Effector CD8-positive, alpha-beta T cell (primary cell): ENCODE data around the gene TFB1M.
"Not testable (repeated sequence)": the region's sequence is repeated elsewhere in the genome, so short reads cannot be mapped to it uniquely, and the experiment has no call there.

Source experiments
- DNase-seq: peaks from one replicate; lab custom pipeline; 2025; lab: John Stamatoyannopoulos, UW
- total RNA-seq, 4 experiments: gene quantifications; one replicate each; lab custom pipeline; 2026; lab: John Stamatoyannopoulos, UW

TFB1M gene
- total RNA-seq, result 11.6 to 15.9 (median 12.0) reads per million in 4 experiments

- DNase-seq, result peak; percentile 96
Measured at GRCh38 chr6:155314092-155314772, at the start of gene TFB1M. TFB1M (minus strand) TSS chr6:155314484; CDS start chr6:155314428, 56 bp downstream.

DNA sequence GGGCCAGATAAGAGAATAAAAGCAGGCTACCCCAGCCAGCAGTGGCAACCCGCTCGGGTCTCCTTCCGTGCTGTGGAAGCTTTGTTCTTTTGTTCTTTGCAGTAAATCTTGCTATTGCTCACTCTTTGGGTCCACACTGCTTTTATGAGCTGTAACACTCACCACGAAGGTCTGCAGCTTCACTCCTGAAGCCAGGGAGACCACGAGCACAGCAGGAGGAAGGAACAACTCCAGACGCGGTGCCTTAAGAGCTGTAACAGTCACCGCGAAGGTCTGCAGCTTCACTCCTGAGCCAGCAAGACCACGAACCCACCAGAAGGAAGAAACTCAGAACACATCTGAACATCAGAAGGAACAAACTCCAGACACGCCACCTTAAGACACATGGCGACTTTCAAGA, 49.7 kb upstream of the TFB1M start:
- not testable (repeated sequence) for DNase-seq

GRCh38 chr6:155362968-155363632, 48.8 kb upstream of the TFB1M start:
- not testable (repeated sequence) for DNase-seq

DNA sequence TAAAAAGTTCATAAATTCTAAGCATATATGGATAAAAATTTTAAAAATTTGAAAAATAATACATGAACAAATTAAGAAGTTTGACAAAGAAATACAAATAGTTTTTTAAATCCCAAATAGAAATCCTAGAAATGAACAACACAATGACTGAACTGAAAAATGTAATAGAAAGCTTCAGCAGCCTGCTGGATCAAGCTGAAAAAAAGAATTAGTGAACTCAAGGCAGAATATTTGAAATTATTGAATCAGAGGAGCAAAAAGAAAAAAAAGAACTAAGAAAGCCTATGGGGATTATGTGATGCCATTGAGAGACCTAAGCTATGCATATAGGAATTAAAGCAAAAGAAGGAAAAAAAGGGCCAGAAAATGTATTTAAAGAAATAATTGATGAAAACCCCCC, 39.9 kb upstream of the TFB1M start:
- DNase-seq, result no peak

DNA sequence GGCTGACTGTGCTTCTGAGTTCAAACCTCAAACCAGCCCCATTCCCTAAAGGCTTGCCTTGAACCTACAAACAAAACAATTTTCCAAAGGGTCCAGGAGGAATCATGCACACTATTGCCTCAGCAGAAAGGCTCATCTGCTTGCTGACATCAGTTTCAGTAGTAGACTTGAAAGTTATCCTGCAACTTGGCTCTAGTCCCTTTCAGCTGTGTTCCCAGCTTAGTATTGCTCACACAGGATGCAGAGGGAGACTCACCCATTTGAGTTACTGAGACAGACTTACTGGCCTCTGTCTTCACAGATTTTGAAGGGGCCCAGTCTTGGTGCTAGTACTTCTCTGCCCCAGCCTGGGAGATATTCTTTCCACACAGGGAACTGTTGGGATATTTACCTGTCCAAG, 38.5 kb upstream of the TFB1M start:
- no peak for DNase-seq

DNA sequence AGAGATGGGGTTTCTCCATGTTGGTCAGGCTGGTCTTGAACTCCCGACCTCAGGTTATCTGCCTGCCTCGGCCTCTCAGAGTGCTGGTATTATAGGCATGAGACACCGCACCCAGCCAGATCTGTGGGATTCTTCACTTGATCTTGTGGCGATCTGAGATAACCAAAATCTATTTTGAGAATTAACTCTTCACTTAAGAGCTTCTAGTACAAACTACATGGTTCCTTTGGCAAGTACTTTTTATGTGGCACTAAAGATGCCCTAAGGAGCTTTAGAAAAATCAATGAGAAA, 37.8 kb upstream of the TFB1M start:
- DNase-seq, result no peak

GRCh38 chr6:155351273-155352129, 37.2 kb upstream of the TFB1M start:
- DNase-seq, result no peak

DNA sequence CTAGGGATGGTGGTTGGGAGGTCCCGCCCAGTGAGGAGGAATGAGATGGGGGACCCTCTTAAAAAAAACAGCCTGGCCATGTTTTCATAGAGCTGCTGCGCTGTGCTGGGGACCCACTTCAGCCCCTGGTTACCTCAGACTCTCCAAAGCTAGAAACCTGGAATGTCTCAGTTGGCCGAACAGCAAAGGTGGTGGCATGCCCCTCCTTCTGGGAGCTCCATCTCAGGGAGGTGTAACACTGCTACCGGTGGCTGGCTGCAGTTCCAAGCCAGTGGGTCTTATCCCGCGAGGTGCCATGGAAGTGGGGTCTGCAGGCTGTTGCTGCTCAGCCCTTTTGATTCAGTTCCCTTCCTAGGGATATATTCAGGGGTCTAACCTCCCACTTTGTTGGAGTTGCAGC, 35.7 kb upstream of the TFB1M start:
- DNase-seq, result no peak

GRCh38 chr6:155349129-155349528, 34.8 kb upstream of the TFB1M start:
- DNase-seq, result no peak

DNA sequence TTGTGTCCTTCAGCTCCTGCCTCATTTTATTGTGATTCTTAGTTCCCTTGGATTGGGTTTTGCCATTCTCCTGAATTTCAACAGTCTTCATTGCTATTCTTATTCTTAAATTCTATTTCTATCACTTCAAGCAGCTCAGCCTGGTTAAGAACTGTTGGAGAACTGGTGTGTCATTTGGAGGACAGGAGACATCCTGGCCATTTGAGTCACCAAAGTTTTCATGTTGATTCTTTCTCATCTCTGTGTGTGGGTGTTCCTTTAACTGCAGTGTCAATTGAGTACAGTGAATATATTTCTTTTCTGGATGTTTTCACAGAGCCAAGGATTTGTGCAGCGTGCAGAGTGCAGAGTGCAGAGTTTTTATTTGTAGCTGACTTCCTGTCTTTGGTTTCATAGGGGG, 33.5 kb upstream of the TFB1M start:
- DNase-seq, result no peak

DNA sequence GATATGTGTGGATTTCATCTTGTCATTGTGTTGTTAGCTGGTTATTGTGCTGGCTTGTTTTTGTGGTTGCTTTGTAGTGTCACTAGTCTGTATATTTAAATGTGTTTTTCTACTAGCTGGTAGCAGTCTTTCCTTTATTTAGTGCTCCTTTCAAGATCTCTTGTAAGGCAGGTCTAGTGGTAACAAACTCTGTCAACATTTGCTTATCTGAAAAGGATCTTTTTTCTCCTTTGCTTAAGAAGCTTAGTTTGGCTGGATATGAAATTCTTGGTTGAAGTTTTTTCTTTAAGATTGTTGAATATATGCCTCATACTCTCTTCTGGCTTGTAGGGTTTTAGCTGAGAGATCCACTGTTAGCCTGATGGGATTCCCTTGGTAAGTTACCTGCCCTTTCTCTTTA, 32.7 kb upstream of the TFB1M start:
- no peak for DNase-seq

- DNase-seq, result no peak
Measured at GRCh38 chr6:155344341-155345006, 30.2 kb upstream of the TFB1M start.

DNA sequence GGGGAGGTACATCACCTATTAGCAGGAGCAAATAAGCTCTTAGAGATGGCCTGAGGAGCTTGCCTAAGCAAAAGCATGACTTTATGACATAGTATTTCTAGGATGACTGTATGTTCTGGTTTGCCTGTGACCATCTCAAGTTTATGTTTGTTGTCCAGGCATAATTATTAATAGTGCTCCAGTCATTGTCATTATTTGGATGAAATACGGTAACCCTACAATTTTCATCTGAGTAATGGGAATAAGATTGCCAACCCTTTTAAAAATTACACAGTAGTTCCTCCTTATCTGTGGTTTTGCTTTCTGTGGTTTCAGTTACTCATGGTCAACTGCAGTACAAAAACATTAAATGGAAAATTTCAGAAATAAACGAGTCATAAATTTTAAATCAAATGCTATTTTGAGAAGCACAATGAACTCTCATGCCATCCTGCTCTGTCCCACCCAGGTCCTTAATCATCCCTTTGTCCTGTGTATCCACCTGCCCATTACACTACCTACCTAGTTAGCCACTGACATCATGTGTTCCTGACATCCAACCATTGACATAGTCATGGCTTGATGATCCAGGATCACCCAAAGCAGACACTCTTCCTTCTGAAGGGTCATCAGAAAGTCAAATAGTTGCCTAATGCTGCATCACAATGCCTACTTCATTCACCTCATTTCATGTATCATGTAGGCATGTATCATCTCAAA, 27.0 kb upstream of the TFB1M start:
- no peak for DNase-seq

- no peak for DNase-seq
Measured at GRCh38 chr6:155340464-155341129, 26.3 kb upstream of the TFB1M start.

GRCh38 chr6:155339929-155340328, 25.6 kb upstream of the TFB1M start:
- not testable (repeated sequence) for DNase-seq

DNA sequence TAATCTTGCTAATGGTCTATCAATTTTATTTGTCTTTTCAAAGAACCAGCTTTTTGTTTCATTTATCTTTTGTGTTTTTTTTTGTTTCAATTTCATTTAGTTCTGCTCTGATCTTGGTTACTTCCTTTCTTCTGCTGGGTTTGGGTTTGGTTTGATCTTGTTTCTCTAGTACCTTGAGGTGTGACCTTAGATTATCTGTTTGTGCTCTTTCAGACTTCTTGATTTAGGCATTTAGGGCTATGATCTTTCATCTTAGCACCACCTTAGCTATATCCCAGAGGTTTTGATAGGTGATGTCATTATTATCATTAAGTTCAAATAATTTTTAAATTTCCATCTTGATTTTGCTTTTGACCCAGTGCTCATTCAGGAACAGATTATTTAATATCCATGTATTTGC, 24.0 kb upstream of the TFB1M start:
- DNase-seq, result not testable (repeated sequence)

GRCh38 chr6:155335265-155335664, 21.0 kb upstream of the TFB1M start:
- DNase-seq, result no peak

DNA sequence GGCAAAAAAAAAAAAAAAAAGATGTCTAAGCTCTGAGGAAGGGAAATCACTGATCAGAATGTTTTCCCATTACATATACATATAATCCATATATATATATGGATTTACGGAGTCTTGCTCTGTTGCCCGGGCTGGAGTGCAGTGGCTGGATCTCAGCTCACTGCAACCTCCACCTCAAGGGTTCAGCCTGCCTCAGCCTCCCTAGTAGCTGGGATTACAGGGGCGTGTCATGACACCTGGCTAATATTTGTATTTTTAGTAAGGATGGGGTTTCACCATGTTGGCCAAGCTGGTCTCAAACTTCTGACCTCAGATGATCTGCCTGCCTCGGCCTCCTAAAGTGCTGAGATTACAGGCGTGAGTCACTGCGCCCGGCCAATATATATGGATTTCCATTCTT, 19.8 kb upstream of the TFB1M start:
- DNase-seq, result not testable (repeated sequence)

DNA sequence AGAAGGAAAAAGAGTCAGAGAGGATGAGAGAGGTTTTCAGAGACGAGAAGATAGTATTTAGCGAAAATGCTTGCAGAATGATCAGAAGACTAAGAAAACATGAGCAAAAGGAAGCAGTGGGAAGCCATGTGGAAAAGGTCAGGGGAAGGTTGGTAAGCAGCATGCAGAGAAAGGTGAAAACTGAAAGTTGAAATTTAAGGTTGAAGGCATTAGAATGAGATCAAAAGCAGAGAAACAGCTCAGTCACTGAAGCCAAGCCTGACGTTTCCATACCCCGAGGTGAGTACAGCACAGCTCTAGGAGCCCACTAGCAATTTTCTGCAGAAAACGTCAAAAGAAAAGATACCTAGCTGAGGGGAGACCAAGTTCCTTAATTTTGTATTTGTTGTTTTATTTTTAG, 19.1 kb upstream of the TFB1M start:
- no peak for DNase-seq

DNA sequence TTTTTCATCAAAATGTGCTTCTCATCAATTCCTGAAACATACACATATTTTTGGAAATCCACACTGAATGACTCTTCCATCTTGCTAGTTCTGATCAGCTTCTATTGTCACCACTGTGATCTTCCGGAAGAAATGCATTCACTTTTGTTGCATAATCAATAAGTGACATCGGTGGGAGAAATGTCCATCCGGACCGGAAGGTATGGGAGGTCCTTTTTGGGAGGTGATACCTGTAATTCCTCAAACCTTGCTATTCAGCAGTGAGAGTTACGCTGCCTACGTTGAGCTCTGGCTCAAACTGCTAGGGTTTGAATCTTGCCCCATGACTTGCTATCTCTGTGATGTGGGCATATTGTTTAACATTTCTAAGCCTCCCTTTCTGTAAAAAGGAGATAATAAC, 16.6 kb upstream of the TFB1M start:
- DNase-seq, result no peak

GRCh38 chr6:155330133-155330734, 15.9 kb upstream of the TFB1M start:
- no peak for DNase-seq
